ENCODE results near the gene TDRD3.
A peak's percentile ranks its signal among the peaks of the same experiment; 100 is the strongest.

TDRD3 gene

DNA sequence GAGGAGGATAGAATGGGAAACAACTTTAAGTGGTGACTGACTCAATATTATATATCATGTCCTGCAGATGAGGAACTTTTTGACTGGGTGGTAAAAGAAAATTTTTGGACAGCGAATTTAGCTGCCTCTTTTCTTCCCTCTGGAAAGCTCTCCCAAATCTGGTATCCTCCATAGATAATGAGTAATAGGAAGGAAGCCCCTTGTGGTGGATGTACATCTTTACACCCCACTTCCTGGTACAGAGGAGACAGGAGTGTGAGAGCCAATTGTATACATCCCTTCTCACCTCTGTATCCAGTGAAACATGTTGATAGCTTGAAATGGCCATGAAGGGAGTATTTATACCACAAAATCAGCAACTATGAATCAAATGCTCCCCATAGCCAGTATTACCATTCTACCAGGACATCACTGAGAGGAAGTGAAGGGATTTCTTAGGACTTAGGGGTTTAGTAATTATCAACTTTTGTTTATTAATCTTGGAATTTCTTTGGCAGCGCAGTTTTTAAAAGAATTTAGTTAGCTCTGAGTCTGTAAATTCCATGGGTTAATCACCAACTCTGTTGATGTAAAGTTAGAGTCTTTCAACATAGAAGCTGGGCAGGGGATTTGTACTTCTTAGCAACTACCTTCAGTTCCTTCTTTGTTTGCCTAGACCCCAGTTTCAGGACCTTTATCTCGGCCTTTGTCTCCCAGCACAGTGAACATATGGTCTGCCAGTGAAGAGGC, 17.0 kb upstream of the TDRD3 start:
- TF ChIP-seq, protein P1, sequence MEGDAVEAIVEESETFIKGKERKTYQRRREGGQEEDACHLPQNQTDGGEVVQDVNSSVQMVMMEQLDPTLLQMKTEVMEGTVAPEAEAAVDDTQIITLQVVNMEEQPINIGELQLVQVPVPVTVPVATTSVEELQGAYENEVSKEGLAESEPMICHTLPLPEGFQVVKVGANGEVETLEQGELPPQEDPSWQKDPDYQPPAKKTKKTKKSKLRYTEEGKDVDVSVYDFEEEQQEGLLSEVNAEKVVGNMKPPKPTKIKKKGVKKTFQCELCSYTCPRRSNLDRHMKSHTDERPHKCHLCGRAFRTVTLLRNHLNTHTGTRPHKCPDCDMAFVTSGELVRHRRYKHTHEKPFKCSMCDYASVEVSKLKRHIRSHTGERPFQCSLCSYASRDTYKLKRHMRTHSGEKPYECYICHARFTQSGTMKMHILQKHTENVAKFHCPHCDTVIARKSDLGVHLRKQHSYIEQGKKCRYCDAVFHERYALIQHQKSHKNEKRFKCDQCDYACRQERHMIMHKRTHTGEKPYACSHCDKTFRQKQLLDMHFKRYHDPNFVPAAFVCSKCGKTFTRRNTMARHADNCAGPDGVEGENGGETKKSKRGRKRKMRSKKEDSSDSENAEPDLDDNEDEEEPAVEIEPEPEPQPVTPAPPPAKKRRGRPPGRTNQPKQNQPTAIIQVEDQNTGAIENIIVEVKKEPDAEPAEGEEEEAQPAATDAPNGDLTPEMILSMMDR (IDR thresholded peaks at IDR 0.05; ENCODE audit: borderline replicate concordance, insufficient read depth, low read depth, low read length): no peak

DNA sequence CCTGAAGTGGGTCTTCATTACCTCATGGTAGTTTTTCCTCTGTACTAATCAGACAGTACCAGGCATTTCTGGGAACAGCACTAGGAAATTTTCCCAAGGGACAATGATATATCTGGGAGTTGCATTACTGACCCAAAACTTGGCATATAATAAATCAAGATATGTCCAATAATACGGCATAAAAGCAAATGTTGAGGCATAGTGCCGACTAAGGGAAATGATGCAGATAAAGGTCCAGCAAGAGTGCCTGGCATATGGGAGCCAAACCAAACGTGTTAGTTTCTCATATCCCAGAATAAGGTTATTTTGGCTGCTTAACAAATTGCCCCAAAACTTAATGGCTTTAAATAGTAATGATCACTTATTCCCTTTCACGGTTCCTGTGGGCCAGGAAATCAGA, 12.1 kb upstream of the TDRD3 start:
- TF ChIP-seq, protein P1 (IDR thresholded peaks at IDR 0.05; ENCODE audit: borderline replicate concordance, insufficient read depth, low read depth, low read length): no peak
- no peak overlapping the region for H3K4me3 ChIP-seq (ENCODE audit: low read depth, low read length)

More for the DNA sequence above, 17.0 kb upstream of the TDRD3 start:
- H3K4me3 ChIP-seq (ENCODE audit: low read depth, low read length): no peak overlapping the region

DNA sequence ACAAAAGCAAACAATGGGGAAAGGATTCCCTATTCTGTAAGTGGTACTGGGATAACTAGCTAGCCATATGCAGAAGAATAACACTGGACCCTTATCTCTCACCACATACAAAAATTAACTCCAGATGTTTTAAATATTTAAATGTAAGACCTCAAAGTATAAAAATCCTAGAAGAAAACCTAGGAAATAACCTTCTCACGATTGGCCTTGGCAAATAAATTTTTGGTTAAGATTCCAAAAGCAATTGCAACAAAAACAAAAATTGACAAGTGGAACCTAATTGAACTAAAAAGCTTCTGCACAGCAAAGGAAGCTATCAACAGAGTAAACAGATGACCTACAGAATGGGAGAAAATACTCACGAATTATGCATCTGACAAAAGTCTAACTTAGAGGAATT, 10.8 kb upstream of the TDRD3 start:
- TF ChIP-seq, protein P1 (IDR thresholded peaks at IDR 0.05; ENCODE audit: borderline replicate concordance, insufficient read depth, low read depth, low read length): no peak
- no peak overlapping the region for H3K4me3 ChIP-seq (ENCODE audit: low read depth, low read length)

DNA sequence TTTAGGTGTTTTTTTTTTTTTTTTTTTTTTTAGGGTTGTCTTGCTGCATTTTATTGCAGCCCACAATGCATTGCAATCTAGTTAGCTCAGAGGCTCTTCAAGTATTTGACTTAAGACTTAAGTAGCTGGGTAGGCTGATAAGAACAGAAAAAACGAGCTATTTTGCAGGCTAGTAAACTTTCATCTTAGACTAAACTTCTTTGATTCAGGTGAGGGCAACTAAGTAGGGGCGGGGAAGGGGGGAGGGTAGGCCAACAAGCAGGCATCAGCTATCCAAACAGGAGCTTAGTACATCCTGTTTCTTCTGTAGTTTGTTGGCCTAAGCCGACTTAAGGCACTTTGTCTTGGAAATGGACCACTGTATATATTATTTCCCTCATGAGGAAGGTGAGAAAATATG, 4.9 kb upstream of the TDRD3 start:
- H3K4me3 ChIP-seq (ENCODE audit: low read depth, low read length): no peak overlapping the region
- TF ChIP-seq, protein P1 (IDR thresholded peaks at IDR 0.05; ENCODE audit: borderline replicate concordance, insufficient read depth, low read depth, low read length): no peak

GRCh38 chr13:60395971-60396782, 843 bp upstream of the TDRD3 start:
- TF ChIP-seq, protein P1 (IDR thresholded peaks at IDR 0.05; ENCODE audit: borderline replicate concordance, insufficient read depth, low read depth, low read length): no peak
- peak overlapping the region; percentile 75 for H3K4me3 ChIP-seq (ENCODE audit: low read depth, low read length)

DNA sequence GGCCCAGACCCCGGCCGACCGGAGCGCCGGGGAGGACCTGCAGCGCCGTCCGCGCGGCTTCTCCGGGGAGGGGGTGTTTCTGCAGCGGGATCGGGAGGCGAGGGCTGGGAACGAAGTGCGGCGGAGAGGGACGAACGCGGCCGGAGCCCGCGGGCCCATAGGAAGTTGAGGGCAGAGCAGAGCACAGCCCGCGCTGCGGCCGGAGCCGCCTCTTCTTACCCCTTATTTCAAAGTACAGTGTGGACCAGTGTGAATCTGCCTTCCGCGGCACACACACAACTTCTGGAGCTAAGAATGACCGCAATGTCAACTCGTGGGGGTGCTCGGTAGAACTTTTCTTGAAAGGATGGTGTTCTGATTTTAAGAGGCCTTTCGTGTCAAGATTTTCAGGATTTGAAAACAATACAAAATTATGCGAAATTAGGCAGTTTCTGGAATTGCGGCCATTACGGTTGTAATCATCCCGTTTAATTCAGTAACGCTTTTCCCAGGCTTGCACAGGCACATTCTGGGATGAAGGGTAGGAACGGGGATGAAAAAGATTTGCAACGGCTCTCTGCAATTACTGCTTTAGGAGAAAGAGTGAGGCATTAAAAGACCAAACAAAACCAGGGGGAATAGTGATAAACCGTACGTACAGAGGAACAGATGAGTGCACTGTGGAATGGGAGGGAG, 821 bp downstream of the TDRD3 start:
- peak overlapping the region; percentile 75 for H3K4me3 ChIP-seq (ENCODE audit: low read depth, low read length)
- TF ChIP-seq, protein P1 (IDR thresholded peaks at IDR 0.05; ENCODE audit: borderline replicate concordance, insufficient read depth, low read depth, low read length): no peak
